Epithelial cell of proximal tubule (primary cell): ENCODE measurements around the gene DTX4. TPM values are rescaled to one million over a fixed set of nuclear protein-coding genes. Genes with fewer than 3 reads are reported as not detected.

Experiments used
- DNase-seq: peaks from one replicate; pipeline ENCODE4 v3.0.0-alpha.2; 2011; ENCODE audit warnings: low read depth
- H3K4me3 ChIP-seq: 2 replicates; pipeline ENCODE4 v1.5.1; 2011; ENCODE audit warnings: low read depth, mild to moderate bottlenecking, low read length
- total RNA-seq: library from RNA; depleted of rRNA; stranded (reverse); fragments of >200 nt; gene quantifications from 2 replicates; pipeline ENCODE4 v1.2.3, GENCODE V29; 2015
- TF ChIP-seq, protein P1 (sequence below): conservative IDR thresholded peaks from 2 replicates; pipeline ENCODE4 v1.5.1; 2012; ENCODE audit warnings: low read depth, mild to moderate bottlenecking, low read length

The DTX4 gene
- total RNA-seq, 1 donor from 2014 or later: 3.0 TPM

DNA sequence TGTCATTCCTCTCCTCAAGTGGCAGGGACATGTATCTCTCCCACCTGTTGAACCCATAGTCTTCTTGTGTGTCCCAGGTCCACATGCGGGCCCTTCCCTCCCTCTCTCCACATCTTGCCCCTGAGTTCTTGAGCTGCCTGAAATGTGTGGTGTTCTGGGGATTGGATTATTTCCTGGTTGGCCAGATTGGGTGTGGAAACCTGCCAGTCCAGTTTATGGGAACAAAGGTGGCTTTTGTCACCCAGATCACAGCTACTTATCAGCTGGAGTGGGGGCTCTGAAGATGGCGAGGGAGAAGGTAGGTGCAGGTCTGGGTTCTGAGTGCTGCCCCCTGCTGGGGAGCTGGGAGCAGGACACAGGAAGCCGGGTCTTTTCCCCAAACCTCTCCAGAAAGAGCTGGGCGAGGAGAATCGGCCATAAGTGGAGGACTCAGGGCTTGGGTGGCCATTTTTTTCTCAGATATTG is 14.2 kb downstream of the DTX4 start:
- TF ChIP-seq, protein P1, sequence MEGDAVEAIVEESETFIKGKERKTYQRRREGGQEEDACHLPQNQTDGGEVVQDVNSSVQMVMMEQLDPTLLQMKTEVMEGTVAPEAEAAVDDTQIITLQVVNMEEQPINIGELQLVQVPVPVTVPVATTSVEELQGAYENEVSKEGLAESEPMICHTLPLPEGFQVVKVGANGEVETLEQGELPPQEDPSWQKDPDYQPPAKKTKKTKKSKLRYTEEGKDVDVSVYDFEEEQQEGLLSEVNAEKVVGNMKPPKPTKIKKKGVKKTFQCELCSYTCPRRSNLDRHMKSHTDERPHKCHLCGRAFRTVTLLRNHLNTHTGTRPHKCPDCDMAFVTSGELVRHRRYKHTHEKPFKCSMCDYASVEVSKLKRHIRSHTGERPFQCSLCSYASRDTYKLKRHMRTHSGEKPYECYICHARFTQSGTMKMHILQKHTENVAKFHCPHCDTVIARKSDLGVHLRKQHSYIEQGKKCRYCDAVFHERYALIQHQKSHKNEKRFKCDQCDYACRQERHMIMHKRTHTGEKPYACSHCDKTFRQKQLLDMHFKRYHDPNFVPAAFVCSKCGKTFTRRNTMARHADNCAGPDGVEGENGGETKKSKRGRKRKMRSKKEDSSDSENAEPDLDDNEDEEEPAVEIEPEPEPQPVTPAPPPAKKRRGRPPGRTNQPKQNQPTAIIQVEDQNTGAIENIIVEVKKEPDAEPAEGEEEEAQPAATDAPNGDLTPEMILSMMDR: peak; percentile 85
- DNase-seq: no peak
- no peak overlapping the region for H3K4me3 ChIP-seq

DNA sequence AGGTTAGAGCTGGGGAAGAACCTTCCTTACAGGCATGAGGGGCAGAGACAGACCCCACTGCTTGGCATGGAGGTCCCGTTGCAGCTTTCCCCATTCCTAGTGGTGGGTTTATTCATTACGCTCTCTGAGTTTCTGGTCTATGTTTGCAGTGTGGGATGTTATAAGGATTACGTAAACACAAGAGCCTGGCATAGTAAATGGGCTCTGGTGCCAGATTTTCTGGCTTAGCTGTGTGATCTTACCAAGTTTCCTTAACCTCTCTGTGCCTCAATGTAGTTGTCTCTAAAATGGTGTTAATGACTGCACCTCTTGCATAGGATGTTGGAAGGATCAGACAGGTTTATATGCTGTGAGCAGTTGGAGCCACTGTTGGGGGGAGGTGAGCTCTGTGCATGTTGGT is 15.1 kb downstream of the DTX4 start:
- TF ChIP-seq, protein P1: no peak
- no peak overlapping the region for H3K4me3 ChIP-seq
- no peak for DNase-seq

DNA sequence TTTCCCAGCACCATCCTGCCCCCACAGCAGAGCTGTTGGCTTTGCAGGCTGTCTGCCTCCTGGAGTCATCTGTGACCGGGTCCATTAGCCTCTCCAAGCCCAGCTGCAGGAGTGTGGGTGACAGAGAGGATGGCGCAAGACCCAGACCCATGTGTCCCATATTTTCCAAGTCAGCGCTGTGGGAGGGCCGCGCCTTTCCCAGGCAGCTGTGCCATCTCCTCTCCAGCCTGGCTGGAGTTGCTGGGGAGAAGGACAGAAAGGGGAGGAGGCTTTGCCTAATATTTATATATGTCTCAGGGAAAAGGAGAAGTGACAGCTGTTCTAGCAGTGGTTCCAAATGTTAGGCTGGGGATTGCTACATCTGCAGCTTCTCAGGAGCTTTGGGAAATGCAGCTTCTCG is 15.7 kb downstream of the DTX4 start:
- DNase-seq: no peak
- TF ChIP-seq, protein P1: no peak
- no peak overlapping the region for H3K4me3 ChIP-seq

DNA sequence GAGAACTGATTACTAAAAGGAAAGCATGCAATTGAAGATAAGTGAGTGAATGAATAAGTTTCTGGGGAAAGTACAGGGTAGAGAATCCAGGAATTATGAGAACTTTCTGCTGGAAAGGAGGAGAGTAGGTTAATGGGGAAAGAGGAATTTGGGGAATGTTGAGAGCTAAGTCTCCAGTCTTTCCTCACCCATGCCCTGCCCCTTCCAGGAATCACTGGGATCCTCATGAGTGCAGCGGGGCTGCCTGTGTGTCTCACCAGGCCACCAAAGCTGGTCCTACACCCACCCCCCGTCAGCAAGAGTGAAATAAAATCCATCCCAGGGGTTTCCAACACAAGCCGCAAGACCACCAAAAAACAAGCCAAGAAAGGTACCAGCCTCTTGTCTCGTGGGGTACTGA is 17.0 kb downstream of the DTX4 start:
- TF ChIP-seq, protein P1: no peak
- DNase-seq: no peak
- H3K4me3 ChIP-seq: no peak overlapping the region

- no peak overlapping the region for H3K4me3 ChIP-seq
- DNase-seq: no peak
- TF ChIP-seq, protein P1: no peak
Measured at GRCh38 chr11:59189986-59190385, 18.1 kb downstream of the DTX4 start.

GRCh38 chr11:59191095-59191494 is 19.2 kb downstream of the DTX4 start:
- H3K4me3 ChIP-seq: no peak overlapping the region
- no peak for DNase-seq
- TF ChIP-seq, protein P1: no peak

DNA sequence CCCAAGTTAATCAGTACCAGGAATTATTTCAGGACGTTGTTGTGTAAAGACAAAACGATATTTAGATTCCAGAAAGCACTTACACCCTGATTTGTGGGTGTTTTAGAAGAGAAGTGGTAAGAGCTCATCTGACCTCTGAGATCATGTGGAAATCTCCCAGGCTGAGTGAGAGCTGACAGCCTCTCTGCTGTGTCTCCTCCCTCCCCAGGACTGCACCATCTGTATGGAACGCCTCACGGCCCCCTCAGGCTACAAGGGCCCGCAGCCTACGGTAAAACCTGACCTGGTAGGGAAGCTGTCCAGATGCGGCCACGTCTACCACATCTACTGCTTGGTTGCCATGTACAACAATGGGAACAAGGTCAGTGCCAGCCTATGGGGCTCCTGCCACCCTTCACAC is 20.0 kb downstream of the DTX4 start:
- no peak overlapping the region for H3K4me3 ChIP-seq
- TF ChIP-seq, protein P1: no peak

More for the DNA sequence above, 20.0 kb downstream of the DTX4 start:
- no peak for DNase-seq
